T-helper 9 cell (primary cell): ENCODE results near the gene OOSP3.
"Not testable (repeated sequence)": the region's sequence is repeated elsewhere in the genome, so short reads cannot be mapped to it uniquely, and the experiment has no call there.

Experiments used
- DNase-seq: peaks from one replicate; pipeline ENCODE4 v3.0.0-alpha.2; 2020

OOSP3 gene

GRCh38 chr11:59877784-59878183 is 798 bp upstream of the OOSP3 start:
- no peak for DNase-seq

GRCh38 chr11:59879567-59879966 is 985 bp downstream of the OOSP3 start:
- no peak for DNase-seq

- no peak for DNase-seq
Measured at GRCh38 chr11:59883597-59883996, 5.0 kb downstream of the OOSP3 start.

GRCh38 chr11:59887156-59887555 is 8.6 kb downstream of the OOSP3 start:
- not testable (repeated sequence) for DNase-seq

GRCh38 chr11:59891781-59892181 is 13.2 kb downstream of the OOSP3 start:
- no peak for DNase-seq

GRCh38 chr11:59894616-59895015 is 16.0 kb downstream of the OOSP3 start:
- no peak for DNase-seq

- DNase-seq, result no peak
Measured at GRCh38 chr11:59898046-59898445, 19.5 kb downstream of the OOSP3 start.

- DNase-seq, result no peak
Measured at GRCh38 chr11:59898650-59899049, 20.1 kb downstream of the OOSP3 start.

- DNase-seq, result no peak
Measured at GRCh38 chr11:59899532-59899931, 20.9 kb downstream of the OOSP3 start.

- DNase-seq, result no peak
Measured at GRCh38 chr11:59900366-59901126, 22.0 kb downstream of the OOSP3 start.

GRCh38 chr11:59901306-59901705 is 22.7 kb downstream of the OOSP3 start:
- DNase-seq, result no peak

GRCh38 chr11:59903569-59903968 is 25.0 kb downstream of the OOSP3 start:
- DNase-seq, result not testable (repeated sequence)

- no peak for DNase-seq
Measured at GRCh38 chr11:59918480-59918879, 39.9 kb downstream of the OOSP3 start.

- no peak for DNase-seq
Measured at GRCh38 chr11:59918987-59919589, 40.5 kb downstream of the OOSP3 start.

- DNase-seq, result no peak
Measured at GRCh38 chr11:59923813-59924212, 45.2 kb downstream of the OOSP3 start.

GRCh38 chr11:59931688-59932087 is 53.1 kb downstream of the OOSP3 start:
- no peak for DNase-seq

- DNase-seq, result no peak
Measured at GRCh38 chr11:59938132-59938531, 59.5 kb downstream of the OOSP3 start, which contains the start of gene OOSP1. Gene OOSP1, plus strand, starts transcription at chr11:59938432. Its CDS starts 23 bp downstream, at chr11:59938455.

- no peak for DNase-seq
Measured at GRCh38 chr11:59938718-59939117, 60.1 kb downstream of the OOSP3 start.

- no peak for DNase-seq
Measured at GRCh38 chr11:59939482-59939881, 60.9 kb downstream of the OOSP3 start.

- no peak for DNase-seq
Measured at GRCh38 chr11:59941091-59941490, 62.5 kb downstream of the OOSP3 start.

GRCh38 chr11:59943997-59944714 is 65.6 kb downstream of the OOSP3 start:
- DNase-seq, result no peak

- no peak for DNase-seq
Measured at GRCh38 chr11:59944720-59945119, 66.1 kb downstream of the OOSP3 start.
